ENCODE measurements around the gene ADGRF1. TPM values are rescaled to one million over a fixed set of nuclear protein-coding genes. Genes with fewer than 3 reads are reported as not detected.

Gene ADGRF1
- total and polyA plus RNA-seq, 2 donors (not counting 3 experiments of a cell fraction or from before 2014, with no cell fraction given) = not detected

DNA sequence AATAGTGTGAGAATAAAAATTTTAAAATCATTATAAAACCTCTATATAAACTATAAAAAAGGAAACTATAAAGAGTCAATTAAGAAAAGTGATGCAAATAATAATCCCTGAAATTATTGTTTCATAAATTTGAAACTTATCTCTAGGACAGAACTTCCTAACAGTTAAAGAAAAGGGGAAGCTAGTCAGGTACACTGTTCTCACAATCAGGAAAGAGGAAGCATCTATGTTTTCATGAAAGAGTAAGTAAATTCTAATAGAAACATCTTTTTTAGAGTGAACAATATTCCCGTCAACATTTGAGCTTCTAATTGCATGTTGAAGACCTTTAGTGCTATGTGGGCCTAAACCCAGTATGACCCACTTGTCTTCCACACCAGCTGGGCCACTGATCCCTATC, 1.2 kb upstream of the ADGRF1 start:
- no peak overlapping the region for H3K9ac ChIP-seq (replicated peaks; ENCODE audit: extremely low read depth, insufficient read depth, low read length)
- no peak overlapping the region for H3K27ac ChIP-seq (ENCODE audit: insufficient read depth, low read depth, low read length)
- CTCF ChIA-PET = interaction anchor here (1.0 to 5.4 kb wide), 5 partner anchors 8 to 195 kb away, joined by 3 to 49 read pairs (median 9); no protein-coding TSS in a partner anchor
- no peak for TF ChIP-seq JUN (IDR thresholded peaks at IDR 0.05; ENCODE audit: borderline replicate concordance, insufficient read depth, insufficient read length, low read depth)
- TF ChIP-seq, protein P1, sequence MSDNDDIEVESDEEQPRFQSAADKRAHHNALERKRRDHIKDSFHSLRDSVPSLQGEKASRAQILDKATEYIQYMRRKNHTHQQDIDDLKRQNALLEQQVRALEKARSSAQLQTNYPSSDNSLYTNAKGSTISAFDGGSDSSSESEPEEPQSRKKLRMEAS (IDR thresholded peaks at IDR 0.05; ENCODE audit: insufficient read depth, insufficient read length) = no peak
- no peak for TF ChIP-seq FOS (IDR thresholded peaks at IDR 0.05; ENCODE audit: borderline replicate concordance, insufficient read depth, low read length)
- TF ChIP-seq, protein P2, sequence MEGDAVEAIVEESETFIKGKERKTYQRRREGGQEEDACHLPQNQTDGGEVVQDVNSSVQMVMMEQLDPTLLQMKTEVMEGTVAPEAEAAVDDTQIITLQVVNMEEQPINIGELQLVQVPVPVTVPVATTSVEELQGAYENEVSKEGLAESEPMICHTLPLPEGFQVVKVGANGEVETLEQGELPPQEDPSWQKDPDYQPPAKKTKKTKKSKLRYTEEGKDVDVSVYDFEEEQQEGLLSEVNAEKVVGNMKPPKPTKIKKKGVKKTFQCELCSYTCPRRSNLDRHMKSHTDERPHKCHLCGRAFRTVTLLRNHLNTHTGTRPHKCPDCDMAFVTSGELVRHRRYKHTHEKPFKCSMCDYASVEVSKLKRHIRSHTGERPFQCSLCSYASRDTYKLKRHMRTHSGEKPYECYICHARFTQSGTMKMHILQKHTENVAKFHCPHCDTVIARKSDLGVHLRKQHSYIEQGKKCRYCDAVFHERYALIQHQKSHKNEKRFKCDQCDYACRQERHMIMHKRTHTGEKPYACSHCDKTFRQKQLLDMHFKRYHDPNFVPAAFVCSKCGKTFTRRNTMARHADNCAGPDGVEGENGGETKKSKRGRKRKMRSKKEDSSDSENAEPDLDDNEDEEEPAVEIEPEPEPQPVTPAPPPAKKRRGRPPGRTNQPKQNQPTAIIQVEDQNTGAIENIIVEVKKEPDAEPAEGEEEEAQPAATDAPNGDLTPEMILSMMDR (IDR thresholded peaks at IDR 0.05; ENCODE audit: extremely low read depth in 1 of 2, insufficient read depth in 1 of 2, low read depth in 1 of 2, low read length in 2 of 2) = no peak
- TF ChIP-seq GATA2 (IDR thresholded peaks at IDR 0.05; ENCODE audit: insufficient read depth, insufficient read length, low read depth, low read length) = no peak
- no peak for TF ChIP-seq POLR2AphosphoS5 (IDR thresholded peaks at IDR 0.05; ENCODE audit: insufficient read depth, low read depth, low read length)
- no peak for TF ChIP-seq POLR2A (IDR thresholded peaks at IDR 0.05; ENCODE audit: low read depth, low read length)
- TF ChIP-seq MYC (IDR thresholded peaks at IDR 0.05; ENCODE audit: low read depth, low read length) = no peak
- TF ChIP-seq EZH2 (IDR thresholded peaks at IDR 0.05; ENCODE audit: borderline replicate concordance, low read depth, low read length, severe bottlenecking) = no peak
- no peaks in the 10 kb centered on the region for H3K27me3 ChIP-seq (ENCODE audit: control insufficient read depth in 2 of 2, insufficient read depth in 2 of 2, low read length in 2 of 2)
- H3K4me3 ChIP-seq (replicated peaks in 1 of 3; ENCODE audit: insufficient read depth in 1 of 3, low read depth in 1 of 3, low read length in 3 of 3) = no peak overlapping the region
- H4K20me1 ChIP-seq (replicated peaks; ENCODE audit: control insufficient read depth, extremely low read depth, insufficient read depth, low read length) = no peaks in the 10 kb centered on the region
- no peaks in the 10 kb centered on the region for H3K9me3 ChIP-seq (replicated peaks; ENCODE audit: control insufficient read depth, insufficient read depth, low read length)
- peaks cover 47% of the 10 kb centered on the region for H3K4me1 ChIP-seq (ENCODE audit: control insufficient read depth, extremely low read depth, insufficient read depth, low read length)
- no peaks in the 10 kb centered on the region for H3K79me2 ChIP-seq (ENCODE audit: control insufficient read depth, insufficient read depth, low read length)
- no peak for DNase-seq (ENCODE audit: low read depth, low spot score)
- POLR2A ChIA-PET = interaction anchor here (0.6 to 1.0 kb wide), 2 partner anchors 9 to 1806 kb away, joined by 3 to 4 read pairs; no protein-coding TSS in a partner anchor
- dilution Hi-C loops (cut with MboI; ENCODE audit: extremely low pct_ligation_motif_present, low sequenced_read_pairs) (no loop called here), intact Hi-C loops (cut with micrococcal nuclease) (no loop called here)
- no TSS peak for BruUV-seq (replicated peaks)
- no peaks in the 10 kb centered on the region for H3K9me1 ChIP-seq (replicated peaks; ENCODE audit: control insufficient read depth, extremely low read depth, insufficient read depth, low read length)
- H2AFZ ChIP-seq (ENCODE audit: low read depth, low read length) = no peak overlapping the region
- FAIRE-seq = no peak
- H3K4me2 ChIP-seq (ENCODE audit: insufficient read depth, low read length) = no peak overlapping the region
- H3K36me3 ChIP-seq (ENCODE audit: control insufficient read depth in 2 of 2, extremely low read depth in 1 of 2, insufficient read depth in 2 of 2, low read length in 2 of 2) = no peaks in the 10 kb centered on the region
